ENCODE results near the gene SLC5A6.

DNA sequence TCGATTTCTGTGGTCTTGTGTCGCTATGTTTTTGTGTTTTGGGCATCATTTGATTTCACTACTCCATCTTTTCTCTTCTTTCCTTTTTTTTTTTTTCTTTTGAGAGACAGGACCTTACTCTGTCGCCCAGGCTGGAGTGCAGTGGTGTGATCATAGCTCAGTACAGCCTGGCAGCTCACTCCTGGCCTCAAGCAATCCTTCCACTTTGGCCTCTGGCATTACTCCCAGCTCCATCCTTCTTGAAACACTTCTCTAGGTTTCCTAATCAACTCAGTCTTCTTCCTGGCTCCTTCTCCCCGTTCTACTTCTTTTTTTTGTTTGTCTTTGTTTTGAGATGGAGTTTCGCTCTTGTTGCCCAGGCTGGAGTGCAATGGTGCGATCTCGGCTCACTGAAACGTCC is 36.7 kb downstream of the SLC5A6 start:
- TF ChIP-seq, protein P1, sequence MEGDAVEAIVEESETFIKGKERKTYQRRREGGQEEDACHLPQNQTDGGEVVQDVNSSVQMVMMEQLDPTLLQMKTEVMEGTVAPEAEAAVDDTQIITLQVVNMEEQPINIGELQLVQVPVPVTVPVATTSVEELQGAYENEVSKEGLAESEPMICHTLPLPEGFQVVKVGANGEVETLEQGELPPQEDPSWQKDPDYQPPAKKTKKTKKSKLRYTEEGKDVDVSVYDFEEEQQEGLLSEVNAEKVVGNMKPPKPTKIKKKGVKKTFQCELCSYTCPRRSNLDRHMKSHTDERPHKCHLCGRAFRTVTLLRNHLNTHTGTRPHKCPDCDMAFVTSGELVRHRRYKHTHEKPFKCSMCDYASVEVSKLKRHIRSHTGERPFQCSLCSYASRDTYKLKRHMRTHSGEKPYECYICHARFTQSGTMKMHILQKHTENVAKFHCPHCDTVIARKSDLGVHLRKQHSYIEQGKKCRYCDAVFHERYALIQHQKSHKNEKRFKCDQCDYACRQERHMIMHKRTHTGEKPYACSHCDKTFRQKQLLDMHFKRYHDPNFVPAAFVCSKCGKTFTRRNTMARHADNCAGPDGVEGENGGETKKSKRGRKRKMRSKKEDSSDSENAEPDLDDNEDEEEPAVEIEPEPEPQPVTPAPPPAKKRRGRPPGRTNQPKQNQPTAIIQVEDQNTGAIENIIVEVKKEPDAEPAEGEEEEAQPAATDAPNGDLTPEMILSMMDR (IDR thresholded peaks at IDR 0.05): no peak
- no peak for TF ChIP-seq POLR2A (IDR thresholded peaks at IDR 0.05)
- no peak for TF ChIP-seq POLR2AphosphoS5 (IDR thresholded peaks at IDR 0.05)
- no peak for TF ChIP-seq EP300 (IDR thresholded peaks at IDR 0.05)

Measured in sigmoid colon (tissue), 4 donors.